ENCODE measurements around the gene CCDC73.
"Not testable (repeated sequence)": the region's sequence is repeated elsewhere in the genome, so short reads cannot be mapped to it uniquely, and the experiment has no call there.

CCDC73 gene

DNA sequence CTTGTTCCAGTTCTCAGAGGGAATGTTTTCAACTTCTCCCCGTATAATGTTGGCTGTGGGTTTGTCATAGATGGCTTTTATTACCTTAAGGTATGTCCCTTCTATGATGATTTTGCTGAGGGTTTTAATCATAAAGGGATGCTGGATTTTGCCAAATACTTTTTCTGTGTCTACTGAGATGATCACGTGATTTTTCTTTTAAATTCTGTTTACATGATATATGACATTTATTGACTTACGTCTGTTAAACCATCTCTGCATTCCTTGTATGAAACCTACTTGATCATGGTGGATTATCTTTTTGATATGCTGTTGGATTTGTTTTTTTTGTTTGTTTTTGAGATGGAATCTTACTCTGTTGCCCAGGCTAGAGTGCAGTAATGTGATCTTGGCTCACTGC is 85.5 kb downstream of the CCDC73 start:
- in situ Hi-C loops (cut with MboI; ENCODE audit: low sequenced_read_pairs): not testable (repeated sequence)

DNA sequence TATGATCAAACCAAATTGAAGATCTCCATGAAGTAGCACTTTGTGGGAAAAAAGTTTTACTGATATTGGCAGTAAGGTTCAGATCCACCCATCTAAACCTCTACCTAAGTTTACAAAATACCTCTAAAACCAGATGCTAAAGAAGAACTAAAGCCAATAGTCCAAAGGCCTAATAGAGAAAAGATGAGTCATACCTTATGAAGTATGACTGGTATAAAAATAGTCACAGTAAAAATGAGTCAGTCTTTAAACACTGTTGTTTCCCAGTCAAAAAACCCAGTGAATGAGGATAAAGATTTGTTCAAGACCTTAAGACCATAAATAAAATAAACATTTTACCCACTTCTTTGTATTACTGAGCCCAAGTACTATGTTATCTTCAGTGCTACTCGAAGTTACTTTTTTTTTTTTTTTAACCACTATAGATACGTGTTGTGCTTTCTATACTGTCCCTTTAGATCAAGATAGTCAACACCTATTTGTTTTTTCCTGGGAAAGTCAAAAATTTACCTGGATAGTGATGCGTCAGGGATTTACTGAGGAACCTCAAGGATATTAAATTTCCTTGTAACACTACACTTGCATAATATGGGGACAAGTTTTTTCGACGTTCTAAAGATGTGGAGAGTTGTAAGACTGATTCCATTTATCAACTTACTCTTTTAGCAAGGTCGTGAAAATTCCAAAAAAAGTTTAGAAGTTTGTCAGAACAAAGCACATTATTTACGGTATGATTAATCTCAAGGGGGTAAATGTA is 87.3 kb downstream of the CCDC73 start:
- in situ Hi-C loops (cut with MboI; ENCODE audit: low sequenced_read_pairs): no loop called here

DNA sequence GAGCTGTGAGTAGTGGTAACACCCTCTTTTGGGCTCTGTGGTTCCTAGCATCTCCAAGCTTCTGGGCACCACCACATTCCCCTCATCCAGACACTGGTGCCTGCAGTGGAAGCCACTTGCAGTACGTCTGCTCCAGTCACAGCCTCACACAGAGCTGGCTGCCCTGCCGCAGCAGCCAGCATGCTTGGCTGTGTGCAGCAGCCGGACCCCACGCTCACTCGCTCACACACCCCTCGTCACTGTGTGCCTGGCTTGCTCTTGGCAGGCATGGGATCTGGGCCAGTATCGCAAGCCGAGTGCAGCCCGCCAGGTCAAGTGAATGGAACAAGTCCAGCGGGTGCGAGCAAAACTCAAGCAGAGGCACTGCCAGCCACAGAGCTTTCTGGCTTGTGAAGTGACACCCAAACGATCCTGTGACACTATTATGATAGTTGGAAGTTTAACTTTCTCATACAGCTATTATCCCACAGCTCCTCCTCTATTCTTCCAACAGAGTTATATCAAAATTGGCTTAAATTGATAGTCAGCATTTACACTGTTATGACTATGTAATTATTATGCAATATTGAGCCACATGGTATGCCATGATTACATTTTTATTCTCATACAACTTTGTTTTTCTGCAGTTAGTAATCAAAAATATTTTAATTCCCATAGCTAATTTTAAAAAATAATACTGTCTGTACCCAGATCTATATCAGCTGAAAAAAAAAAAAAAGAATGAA is 89.0 kb downstream of the CCDC73 start:
- in situ Hi-C loops (cut with MboI; ENCODE audit: low sequenced_read_pairs): no loop called here

DNA sequence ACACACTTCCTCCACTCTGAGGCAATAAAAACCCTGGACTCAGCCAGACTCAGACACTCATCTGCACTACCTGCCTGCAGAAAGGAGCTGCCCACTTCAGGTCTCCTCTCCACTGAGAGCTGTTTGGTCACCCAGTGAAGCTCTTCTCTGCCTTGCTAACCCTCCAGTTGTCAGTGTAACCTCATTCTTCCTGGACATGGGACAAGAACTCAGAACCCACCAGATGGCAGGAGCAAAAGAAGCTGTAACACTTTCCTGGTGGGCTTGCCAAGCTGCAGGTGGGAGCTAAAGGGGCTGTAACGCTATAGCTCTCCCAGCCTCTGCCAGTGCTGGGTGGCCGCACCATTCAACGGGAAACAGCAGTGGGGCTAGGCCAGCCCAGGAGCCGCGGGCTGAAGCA is 89.7 kb downstream of the CCDC73 start:
- in situ Hi-C loops (cut with MboI; ENCODE audit: low sequenced_read_pairs): no loop called here

DNA sequence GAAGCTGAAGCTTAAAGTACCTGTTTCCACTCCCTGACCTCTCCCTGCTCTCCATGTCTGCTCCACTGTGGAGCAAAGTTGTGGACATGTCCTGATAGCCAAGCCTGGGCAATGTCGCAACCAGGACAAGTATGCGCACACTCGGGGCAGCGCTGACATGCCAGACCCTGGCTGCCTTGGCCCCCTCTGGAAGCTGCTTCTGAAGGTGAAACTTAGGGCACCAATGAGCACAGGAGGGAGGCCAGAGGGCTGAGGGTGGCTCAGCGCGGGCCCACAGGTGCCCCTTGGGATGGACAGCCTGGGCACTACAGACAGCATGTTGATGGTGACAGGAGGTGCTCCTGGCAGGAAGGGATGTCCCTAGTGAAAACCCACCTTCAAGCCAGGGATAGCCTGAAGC is 90.2 kb downstream of the CCDC73 start:
- in situ Hi-C loops (cut with MboI; ENCODE audit: low sequenced_read_pairs): no loop called here

DNA sequence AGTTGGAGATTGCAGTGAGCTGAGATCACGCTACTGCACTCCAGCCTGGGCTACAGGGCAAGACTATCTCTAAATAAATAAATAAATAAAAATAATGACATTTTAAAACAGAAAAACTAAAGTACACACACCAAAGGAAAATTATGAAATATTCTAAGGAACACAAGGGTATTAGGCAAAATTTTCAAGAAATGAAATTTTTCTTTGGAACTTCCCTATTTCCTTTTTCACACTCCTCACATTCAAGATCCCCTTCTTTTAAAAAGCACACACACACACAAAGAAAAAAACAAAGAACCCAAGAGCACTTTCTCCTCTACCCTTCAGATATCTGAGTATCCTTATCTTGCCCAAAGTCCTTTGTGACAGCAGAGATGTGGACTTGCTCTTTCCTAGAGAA is 92.8 kb downstream of the CCDC73 start:
- in situ Hi-C loops (cut with MboI; ENCODE audit: low sequenced_read_pairs): no loop called here

DNA sequence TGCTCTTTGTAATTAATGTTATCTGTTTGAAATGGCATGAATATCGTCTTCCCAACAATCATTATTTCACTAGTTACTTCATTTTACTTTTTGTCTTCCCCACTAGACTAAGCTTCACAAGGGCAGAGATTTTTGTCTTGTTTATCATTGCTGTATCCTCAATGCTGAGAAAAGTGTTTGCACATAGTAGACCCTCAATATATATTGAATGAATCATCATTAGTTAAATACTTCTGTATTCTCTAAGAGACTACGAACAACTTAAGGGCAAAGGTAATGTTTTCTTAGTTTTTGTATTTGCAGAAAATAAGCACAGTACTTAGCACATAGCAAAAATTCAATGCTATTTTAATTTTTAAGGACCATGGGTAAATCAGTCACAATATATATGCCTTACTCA is 95.9 kb downstream of the CCDC73 start:
- in situ Hi-C loops (cut with MboI; ENCODE audit: low sequenced_read_pairs): no loop called here

DNA sequence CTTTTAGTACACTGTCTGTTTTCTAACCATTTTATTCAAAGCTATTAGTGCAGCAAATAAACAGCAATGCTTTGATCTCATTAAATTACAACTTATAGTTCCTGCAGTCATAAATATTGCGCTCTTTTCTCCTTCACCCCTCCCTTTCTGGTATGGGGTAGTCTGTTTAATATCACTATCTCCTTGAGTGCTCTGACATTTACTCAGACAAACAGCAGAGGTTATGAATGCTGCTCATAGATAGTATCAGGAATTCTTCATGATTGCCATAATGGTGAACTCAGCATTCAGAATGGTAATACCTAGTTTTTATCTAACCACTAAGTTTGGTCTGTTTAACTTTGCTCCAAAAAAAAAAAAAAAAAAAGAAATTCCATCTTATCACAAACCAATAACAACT is 123.4 kb downstream of the CCDC73 start:
- in situ Hi-C loops (cut with MboI; ENCODE audit: low sequenced_read_pairs): no loop called here

DNA sequence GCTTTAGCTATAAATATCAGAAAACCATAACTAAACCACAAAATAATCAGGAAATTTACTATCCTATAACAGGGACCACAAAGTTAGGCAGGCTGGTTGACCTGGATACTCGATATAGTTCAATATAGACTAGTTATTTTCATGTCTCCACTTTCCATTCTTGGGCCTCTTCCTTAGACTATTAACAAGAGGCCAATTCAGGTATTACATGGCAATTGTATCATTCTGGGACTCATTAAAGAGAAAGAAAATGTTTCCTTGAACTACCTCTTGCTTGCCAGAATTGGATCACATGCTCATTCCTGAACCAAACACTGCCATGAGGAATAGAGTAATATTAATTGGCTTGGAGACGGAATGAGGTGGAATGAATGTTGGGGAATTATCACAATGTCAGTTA is 134.8 kb downstream of the CCDC73 start:
- in situ Hi-C loops (cut with MboI; ENCODE audit: low sequenced_read_pairs): no loop called here

DNA sequence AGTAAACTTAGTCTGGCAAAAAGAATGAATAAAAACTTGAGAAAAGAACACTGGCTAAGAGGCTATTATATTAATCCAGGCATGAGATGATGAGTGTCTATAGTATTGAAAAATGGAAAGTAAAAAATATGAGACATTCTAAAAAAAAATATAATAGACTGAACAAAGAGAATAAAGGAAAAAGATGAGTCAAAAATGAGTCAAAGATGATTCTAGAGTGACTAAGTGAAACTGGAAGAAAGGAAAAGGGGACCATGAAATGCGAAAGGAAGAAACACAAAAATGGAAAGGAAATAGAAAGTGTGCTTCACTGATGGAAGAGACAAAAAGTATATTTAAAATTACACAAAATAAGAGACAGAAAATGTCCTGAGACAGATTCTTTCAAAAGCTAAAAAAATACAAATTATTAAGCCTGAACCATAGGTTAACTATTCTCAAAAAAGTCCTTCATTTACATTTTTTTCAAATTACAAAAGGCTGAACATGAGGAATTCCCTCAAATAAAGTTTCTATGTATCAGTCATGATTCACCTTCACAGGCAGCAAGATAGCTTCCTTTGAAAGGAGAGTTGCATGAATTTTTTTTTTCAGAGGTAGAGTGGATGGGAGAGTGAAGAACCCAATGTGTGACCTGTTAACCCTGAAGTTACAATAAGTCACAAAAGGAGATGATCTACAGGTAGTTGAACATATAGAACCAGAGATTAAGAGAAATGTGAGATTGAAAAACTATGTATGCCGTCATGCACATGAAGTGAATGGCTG is 135.6 kb downstream of the CCDC73 start:
- in situ Hi-C loops (cut with MboI; ENCODE audit: low sequenced_read_pairs): no loop called here

DNA sequence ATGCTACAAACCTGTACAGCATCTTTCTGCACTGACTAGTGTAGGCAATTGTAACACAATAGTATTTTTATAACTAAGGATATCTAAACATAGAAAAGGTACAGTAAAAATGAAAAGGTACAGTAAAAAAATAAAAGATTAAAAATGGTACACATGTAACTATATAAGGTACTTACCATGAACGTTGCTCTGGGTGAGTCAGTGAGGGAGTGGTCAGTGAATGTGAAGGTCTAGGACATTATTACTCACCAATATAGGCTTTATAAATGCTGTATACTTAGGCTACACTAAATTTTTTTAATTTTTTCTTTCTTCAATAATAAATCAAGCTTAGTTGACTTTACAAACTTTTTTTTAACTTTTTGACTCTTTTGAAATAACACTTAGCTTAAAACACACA is 150.9 kb downstream of the CCDC73 start:
- in situ Hi-C loops (cut with MboI; ENCODE audit: low sequenced_read_pairs): no loop called here

DNA sequence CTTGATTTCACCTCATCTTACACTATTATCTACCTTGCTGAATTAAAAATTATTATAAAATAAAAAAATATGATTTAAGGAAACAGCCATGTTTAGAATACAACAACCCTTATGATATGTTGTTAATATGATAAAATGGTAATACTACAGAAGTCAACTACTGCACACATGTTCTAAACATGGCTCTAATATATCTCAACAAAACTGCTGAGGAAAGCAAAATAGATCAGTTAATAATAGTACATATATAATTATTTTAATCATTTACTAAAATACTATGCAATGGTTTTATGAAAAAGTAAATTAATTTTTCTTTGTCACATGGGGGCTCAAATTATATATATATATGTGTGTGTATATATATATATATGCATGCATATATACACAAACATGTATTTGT is 153.1 kb downstream of the CCDC73 start:
- in situ Hi-C loops (cut with MboI; ENCODE audit: low sequenced_read_pairs): no loop called here

DNA sequence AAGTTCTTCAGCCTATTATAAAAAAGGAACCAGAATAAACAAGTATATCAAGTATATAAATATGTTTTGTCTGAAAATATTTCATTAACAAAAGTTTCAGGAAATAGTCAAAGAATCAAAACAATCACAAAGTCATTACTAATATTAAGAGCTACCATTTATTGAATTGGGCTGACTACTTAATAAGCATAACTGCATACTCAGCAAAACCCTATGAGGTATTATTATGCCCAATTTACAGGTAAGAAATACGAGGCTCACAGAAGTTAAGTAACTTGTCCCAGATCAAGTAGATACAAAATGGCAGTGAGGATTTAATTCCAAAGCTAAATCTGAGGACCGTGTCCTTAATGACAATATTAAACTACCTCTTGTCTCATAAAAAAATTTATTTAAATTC is 158.6 kb downstream of the CCDC73 start:
- in situ Hi-C loops (cut with MboI; ENCODE audit: low sequenced_read_pairs): no loop called here

DNA sequence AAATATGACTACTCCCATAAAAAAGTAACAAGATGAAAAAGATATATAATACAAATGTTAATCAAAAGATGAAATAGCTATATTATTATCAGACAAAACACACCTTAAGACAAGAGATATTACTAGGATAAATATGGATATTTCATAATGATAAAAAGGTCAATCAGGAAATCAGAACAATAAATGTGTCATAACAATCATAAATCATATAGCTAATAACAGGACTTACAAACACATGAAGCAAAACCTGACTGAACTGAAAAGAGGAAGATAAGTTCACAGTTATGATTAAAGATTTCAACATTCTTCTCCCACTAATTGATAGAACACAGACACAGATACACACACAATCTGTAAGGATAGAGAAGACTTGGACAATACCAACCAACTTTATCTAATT is 163.6 kb downstream of the CCDC73 start:
- in situ Hi-C loops (cut with MboI; ENCODE audit: low sequenced_read_pairs): no loop called here

DNA sequence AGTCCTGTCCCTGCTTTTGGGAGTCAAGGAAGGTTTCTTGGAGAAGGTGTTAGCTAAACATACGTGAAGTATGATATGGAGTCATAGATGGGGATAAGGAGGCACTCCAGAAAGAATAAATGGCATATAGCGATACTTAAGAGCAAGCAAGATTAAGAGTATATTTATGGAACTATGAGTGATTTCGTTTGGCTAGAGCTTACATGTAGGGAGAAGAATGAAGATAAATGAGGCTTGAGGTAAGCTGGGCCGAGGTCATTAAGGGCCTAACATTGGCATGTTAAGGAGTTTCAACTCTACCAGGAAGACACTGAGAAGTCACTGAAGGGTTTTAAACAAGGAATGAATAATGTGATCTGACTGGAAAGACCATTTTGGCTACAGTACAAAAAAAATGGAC is 177.6 kb downstream of the CCDC73 start:
- in situ Hi-C loops (cut with MboI; ENCODE audit: low sequenced_read_pairs): no loop called here

DNA sequence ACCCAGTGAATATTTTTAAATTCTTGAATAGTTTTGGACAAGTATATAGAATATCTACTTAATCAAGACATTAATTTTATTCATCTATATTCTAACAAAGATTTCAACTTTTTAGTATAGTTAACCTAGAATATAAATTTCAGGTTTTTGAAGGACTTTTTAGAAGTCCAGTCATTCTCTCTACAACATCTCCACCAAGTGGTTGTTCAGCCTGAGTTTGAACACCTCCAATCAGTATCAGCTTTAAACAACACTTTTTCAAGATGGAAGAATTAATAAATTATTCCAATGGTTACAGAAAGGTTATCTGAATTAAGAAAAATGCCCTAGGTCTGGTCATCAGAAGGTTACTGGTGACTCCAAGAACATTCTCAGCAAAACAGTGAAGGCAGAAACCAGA is 179.0 kb downstream of the CCDC73 start:
- in situ Hi-C loops (cut with MboI; ENCODE audit: low sequenced_read_pairs): no loop called here

DNA sequence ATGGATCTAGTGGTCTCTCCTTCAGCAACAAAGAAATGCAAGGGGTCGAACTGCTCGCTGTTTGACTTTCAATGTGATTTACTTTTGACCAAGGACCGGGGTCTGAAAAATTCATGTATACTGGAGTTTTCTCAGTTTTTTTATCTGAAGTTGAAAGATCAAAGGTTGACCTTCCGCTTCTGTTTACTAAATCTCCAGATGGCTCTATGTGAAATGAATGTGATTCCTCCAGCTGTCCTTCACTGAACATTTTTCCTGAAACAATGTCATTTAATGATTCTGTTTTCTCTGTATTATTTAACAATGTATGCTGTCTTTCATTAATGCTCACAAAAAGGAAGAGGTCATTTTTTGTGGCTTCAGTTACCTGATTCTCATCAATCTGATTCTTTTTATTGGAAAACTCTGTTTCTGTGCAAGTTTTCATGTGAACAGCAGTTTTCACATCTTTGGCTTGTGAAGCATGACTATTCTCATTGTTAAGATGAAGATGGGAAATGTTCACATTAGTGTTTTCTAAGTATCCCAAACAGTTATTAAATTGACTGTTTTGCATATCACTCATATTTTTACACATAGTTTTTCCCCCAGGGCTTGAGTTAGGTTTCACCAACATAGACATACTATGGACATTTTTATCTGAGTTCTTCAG is 180.8 kb downstream of the CCDC73 start:
- in situ Hi-C loops (cut with MboI; ENCODE audit: low sequenced_read_pairs): no loop called here

DNA sequence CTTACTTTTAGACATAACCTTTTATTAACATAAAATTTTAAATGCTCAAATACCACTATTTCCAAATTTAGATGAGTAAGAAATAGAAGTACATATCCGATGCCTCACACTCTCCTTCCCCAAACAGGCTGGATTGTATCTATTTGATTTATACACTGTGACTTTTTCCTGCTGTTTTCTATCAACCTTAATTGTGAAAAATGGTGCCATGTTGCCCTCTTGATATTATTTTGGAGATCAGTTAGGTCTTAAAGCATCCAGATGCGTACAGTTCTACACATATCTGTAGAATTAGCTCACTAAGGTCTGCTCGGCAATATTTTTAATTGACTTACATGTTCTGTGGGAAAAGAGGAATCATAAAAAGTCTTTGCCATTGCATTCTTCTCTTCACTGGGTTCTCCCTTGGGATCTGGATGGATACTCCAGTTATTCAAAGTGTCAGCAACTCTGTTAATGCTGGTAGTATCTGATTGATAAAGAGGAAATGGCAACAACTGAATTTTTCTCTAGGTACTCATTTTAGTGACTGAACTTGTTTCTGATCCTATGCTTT is 183.6 kb downstream of the CCDC73 start:
- in situ Hi-C loops (cut with MboI; ENCODE audit: low sequenced_read_pairs): no loop called here

DNA sequence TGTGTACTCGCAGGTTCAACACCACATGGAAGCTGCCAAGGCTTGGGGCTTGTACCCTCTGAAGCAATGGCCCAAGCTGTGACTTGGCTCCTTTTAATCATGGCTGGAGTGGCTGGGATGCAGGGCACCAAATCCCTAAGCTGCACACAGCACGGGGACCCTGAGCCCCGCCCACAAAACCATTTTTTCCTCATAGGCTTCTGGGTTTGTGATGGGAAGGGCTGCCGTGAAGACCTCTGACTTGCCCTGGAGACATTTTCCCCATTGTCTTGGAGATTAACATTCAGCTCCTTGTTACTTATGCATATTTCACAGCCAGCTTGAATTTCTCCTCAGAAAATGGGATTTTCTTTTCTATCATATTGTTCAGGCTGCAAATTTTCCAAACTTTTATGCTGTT is 185.6 kb downstream of the CCDC73 start:
- in situ Hi-C loops (cut with MboI; ENCODE audit: low sequenced_read_pairs): not testable (repeated sequence)

DNA sequence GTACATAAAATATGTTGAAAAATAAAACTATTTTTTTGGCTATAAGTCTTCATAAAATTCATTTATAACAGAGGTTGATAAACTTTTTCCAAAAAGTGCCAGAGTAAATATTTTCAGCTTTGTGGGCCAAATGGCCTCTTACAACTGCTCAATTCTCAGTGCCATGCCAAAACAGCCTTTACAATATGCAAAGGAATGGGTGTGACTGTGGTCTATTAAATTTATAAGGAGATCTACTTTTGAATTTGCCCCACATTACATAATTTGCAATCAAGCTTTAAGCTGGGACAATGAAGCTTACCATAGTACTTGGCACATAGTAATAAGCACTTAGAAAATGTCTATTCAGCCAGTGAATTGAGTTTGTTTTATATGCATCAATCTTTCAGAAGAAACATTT is 188.2 kb downstream of the CCDC73 start:
- in situ Hi-C loops (cut with MboI; ENCODE audit: low sequenced_read_pairs): no loop called here

Data from HL-60/S4 treated with phorbol 12-myristate 13-acetate at 8.2 ng/mL for 4 days and 3 days (cell line).